A549 treated with AZD9567 at 1 μM for 4 hours (cell line): ENCODE measurements around the gene C5AR2. TPM values are rescaled to one million over a fixed set of nuclear protein-coding genes. Genes with fewer than 3 reads are reported as not detected.

Source experiments
- total RNA-seq: library from RNA; stranded (reverse); fragments of 200-300 nt; extraction: Qiagen RNA extraction; gene quantifications from 5 replicates; pipeline ENCODE4 v1.2.3, GENCODE V29; 2022; ENCODE audit not compliant: insufficient read depth

Gene C5AR2
- total RNA-seq = 2.5 to 7.7 TPM (median 6.7 TPM) in 5 replicates

GRCh38 chr19:47331931-47332547 is at the start of gene C5AR2:
TSS of gene C5AR2 (plus strand) at chr19:47332175. CDS start at chr19:47340800, 8,625 bp downstream.

GRCh38 chr19:47309608-47310007 is 22.4 kb upstream of the C5AR2 start, which contains the start of gene C5AR1:
TSS of gene C5AR1 (plus strand) at chr19:47309861. CDS start at chr19:47309896, 35 bp downstream.

GRCh38 chr19:47348819-47349795 is 17.1 kb downstream of the C5AR2 start, which contains the start of gene DHX34:
TSS of gene DHX34 (plus strand) at chr19:47349315. CDS start at chr19:47353031, 3,716 bp downstream.

Other genes starting within 250 kb of the C5AR2 start
- 13.8 to 19.3 TPM (median 16.2 TPM) in 5 replicates for gene ZC3H4, start 218.4 kb upstream of the C5AR2 start, total RNA-seq
- 203 to 224 TPM (median 211 TPM) in 5 replicates for gene SAE1, start 201.3 kb upstream of the C5AR2 start, total RNA-seq
- gene BBC3, start 101.0 kb upstream of the C5AR2 start, total RNA-seq = 16.6 to 27.8 TPM (median 24.9 TPM) in 5 replicates
- 18.6 to 24.0 TPM (median 23.1 TPM) in 5 replicates for gene CCDC9, start 75.7 kb upstream of the C5AR2 start, total RNA-seq
- gene INAFM1, start 57.3 kb upstream of the C5AR2 start, total RNA-seq = 2.3 to 12.2 TPM (median 11.5 TPM) in 5 replicates
- 1.2 to 2.3 TPM (median 1.8 TPM) in 4 of 5 replicates, not detected in the other for gene C5AR1, start 22.3 kb upstream of the C5AR2 start, total RNA-seq
- 15.8 to 34.3 TPM (median 33.4 TPM) in 5 replicates for gene DHX34, start 17.1 kb downstream of the C5AR2 start, total RNA-seq
- 18.6 to 40.3 TPM (median 37.5 TPM) in 5 replicates for gene MEIS3, start 87.4 kb downstream of the C5AR2 start, total RNA-seq
- gene SLC8A2, start 139.7 kb downstream of the C5AR2 start, total RNA-seq = 0.25 to 0.71 TPM (median 0.48 TPM) in 5 replicates
- 18.1 to 21.0 TPM (median 19.3 TPM) in 5 replicates for gene KPTN, start 152.0 kb downstream of the C5AR2 start, total RNA-seq
- 89.9 to 113 TPM (median 95.5 TPM) in 5 replicates for gene NAPA, start 182.9 kb downstream of the C5AR2 start, total RNA-seq
- not detected in 5 replicates for gene ZNF541, start 241.0 kb downstream of the C5AR2 start, total RNA-seq